ENCODE measurements around the gene AQP5.

Gene AQP5

GRCh38 chr12:49932533-49933130 lies 29.0 kb upstream of the AQP5 start:
- peak; percentile 39 for DNase-seq (ENCODE audit: low spot score)

- no peak for DNase-seq (ENCODE audit: low spot score)
Measured at GRCh38 chr12:49933796-49934195, 27.9 kb upstream of the AQP5 start.

DNA sequence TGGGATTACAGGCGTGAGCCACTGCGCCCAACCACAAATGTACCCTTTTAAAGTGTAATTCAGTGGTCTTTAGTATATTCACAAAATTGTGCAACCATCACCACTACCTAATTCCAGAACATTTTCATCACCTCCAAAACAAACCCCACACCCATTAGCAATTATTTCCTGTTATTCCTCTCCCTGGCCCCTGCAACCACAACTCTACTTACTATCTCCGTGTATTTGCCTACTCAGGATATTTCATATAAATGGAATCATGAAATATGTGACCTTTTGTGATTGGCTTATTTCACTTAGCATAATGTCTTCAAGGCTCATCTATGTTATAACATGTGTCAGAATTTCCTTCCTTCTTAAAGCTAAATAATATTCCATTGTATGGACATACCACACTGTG lies 27.2 kb upstream of the AQP5 start:
- no peak for DNase-seq (ENCODE audit: low spot score)

DNA sequence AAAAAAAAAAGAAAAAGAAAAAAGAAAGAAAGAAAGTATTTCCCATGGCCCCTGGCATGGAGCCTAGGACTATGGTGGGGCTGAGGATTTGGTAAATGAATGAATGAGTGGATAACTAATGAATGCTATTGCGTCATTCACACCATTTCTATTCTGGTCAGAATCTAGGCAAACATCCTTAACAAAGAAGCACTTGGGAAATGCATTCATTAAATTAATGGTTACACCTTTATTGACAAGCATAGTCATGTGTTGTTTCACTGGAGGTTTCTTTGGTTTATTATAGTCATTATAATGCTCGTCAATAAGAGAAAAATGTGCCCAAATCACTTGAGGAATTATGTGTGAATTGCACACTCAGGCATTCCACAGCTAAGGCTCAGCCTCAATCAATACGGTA lies 24.7 kb upstream of the AQP5 start:
- DNase-seq (ENCODE audit: low spot score), result no peak

DNA sequence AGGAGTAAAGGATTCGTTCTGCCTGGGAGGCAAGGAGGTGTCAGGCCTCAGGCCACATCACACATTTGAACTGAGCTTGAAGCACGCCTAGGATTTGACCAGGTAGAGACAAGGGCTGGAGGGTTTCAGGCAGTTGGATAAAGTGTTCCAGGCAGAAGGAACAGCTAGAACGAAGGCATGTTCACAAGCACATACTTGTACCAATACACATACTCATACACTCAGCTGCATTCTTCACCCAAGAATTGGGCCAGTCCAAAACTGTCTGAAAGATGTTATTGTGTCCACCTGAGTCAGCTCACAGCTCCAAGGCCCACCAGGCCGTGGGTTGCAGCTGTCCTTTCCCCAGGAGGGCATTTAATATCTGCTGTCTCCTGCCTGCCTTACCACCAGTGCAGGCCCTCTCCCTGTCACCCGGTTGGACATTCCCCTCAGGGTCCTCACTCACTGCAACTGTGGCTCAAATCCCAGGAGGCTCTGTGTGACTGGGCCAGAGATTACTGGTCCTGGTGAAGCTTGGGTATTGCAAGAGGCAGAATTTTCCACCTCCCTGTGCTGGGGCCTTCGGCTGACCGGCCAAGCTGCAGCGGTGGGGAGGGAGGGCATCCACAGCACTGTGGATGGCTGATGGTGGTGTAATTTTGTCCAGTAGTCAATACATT lies 23.9 kb upstream of the AQP5 start:
- peak; percentile 42 for DNase-seq (ENCODE audit: low spot score)

DNA sequence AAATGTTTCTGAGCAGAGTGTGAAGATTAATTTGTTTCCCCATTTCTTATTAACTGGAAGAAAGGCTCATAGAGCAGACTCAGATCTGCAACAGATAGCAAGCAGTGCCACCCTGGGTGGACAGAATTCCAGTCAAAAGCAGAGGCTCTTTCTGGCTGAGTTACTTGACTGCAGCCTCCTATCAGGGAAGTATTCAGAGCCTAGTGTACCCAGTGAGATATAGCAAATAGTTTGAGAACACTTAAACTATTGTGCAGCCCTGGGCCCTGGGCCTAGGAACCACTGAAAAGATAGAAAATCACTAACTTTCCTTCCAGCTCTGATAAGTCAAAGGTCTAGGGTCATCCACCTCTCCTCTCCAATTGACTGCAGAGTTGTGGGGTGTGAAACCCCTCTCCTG lies 22.4 kb upstream of the AQP5 start:
- DNase-seq (ENCODE audit: low spot score), result no peak

- DNase-seq (ENCODE audit: low spot score), result peak; percentile 40
Measured at GRCh38 chr12:49939707-49940106, 22.0 kb upstream of the AQP5 start.

DNA sequence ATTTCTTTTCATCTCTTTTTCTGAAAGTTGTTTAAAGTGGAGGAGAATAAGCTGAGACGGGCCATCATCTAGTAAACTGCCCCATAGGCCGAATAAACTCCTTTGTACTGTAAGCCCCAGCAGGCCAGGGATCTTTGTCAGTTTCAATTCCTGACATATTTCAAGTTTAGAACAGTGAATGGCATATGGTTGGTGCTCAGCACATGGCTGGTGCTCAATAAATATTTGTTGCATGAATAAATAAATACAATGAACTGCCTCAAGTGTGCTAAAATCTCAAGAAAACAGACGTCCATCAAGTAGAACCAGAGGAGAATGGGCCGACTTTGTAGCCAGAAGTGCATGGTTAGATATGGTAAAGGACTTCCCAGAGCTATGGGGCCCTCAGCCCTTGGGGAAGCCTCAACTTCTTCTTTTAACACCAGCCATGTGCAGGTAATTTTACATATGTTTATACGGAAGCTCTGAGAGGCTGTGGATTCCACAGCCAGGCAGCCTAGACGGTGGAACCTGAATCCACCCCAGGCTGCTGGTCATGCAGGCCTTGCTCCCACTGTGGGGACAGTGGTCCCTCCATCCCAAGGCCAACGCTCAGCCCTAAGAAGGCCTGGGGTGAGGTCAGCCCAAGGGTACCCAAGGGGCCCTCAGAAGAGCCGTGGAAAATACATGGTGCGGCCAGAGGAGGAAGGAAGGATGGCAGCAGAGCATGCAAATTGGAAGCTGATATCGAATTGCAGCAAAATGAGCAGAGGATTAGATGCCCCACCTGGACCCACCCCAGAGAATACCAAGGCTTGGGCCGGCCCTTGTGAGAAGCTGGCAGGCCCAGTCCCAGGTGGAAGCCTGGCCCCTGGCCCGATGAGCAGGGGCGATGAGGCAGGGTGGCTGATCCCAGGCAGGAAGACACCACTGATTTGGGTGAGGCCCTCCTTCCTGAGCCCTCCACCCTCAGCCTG lies 19.8 kb upstream of the AQP5 start:
- no peak for DNase-seq (ENCODE audit: low spot score)

- DNase-seq (ENCODE audit: low spot score), result no peak
Measured at GRCh38 chr12:49942512-49942893, 19.2 kb upstream of the AQP5 start.

GRCh38 chr12:49942921-49943624 lies 18.6 kb upstream of the AQP5 start:
- no peak for DNase-seq (ENCODE audit: low spot score)

DNA sequence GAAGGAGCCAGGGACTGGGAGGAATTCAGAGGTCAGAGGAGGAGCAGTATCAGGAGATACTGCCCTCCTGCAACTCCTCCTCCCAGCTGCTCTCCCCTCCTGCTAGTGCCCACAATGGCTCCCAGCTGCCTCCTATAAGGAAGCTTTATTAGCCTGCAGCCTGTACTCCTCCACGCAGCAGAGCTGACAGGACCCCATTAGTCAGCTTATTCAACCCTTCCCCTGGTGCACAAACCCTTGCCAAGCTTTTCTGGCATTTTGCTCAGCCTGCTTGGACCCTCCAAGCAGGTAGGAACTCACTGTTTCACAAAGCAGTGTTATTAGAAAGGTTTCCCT lies 18.1 kb upstream of the AQP5 start:
- DNase-seq (ENCODE audit: low spot score), result no peak

DNA sequence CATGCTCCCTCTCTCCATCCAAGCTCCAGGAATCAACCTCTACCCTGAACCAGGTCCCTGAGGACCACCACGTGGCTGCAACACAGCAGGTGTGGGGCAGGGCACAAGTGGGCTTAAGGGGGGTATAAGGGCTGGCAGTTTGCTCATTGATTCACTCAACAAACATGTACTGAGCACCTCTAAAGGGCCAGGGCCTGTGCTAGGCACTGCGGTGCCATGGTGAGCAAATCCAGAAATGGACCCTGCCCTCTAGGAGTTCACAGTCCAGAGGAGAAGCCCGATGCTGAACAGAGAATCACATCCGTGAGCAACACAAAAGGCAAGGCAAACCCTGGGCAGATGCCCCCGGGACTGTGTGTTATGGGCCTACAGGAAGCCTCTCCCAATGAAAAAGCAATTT lies 17.6 kb upstream of the AQP5 start:
- DNase-seq (ENCODE audit: low spot score), result no peak

GRCh38 chr12:49944718-49945117 lies 17.0 kb upstream of the AQP5 start:
- no peak for DNase-seq (ENCODE audit: low spot score)

GRCh38 chr12:49945394-49946080 lies 16.1 kb upstream of the AQP5 start:
- peak; percentile 95 for DNase-seq (ENCODE audit: low spot score)

- no peak for DNase-seq (ENCODE audit: low spot score)
Measured at GRCh38 chr12:49946086-49946485, 15.6 kb upstream of the AQP5 start.

DNA sequence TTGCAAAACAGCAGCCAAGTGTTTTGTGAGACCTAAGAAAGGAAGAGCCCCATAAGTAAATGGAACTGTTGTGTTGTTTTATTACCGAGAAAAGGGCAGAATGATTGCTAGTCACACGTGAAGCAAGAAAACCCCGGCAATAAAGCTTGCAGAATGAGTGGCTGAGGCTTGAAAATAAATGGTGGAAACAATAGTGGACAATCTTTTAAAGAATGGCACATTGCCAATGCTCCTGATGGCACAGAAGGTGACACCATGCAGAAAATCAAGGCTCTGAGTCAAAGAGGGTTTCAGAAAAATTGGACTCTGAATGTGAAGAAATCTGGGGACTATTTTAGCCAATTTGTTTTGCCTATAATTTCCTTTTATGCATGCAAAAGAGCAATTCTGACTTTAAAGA lies 15.2 kb upstream of the AQP5 start:
- DNase-seq (ENCODE audit: low spot score), result no peak

DNA sequence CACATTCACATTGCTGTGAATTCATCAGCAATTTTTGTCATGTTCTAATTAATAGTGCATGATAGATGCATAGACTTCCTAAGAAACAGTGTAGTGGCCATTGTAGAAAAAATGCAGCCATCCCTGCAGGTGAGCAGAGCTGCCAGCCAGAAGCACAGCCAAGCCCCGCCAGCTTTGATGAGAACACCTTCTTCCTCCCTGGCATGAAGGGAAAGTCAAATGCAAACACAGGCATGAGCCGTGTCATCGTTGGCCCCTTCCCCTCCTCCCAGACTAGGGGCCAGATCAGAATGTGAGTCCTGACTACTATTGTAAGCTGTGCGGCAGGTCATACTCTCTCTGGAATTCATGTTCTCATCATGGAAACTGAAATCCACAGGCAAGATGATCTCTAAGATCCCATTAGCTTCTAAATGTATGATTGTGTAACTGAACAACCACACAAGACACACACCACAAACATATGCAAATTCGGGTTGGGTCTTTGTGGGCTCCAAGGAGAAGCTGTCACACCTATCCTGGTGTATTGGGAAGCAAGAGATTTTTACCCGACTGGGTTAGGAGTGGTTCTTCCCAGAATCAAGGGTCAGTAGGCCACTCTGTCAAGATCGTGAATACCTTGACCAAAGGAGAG lies 14.0 kb upstream of the AQP5 start:
- DNase-seq (ENCODE audit: low spot score), result no peak

GRCh38 chr12:49948866-49949845 lies 12.5 kb upstream of the AQP5 start:
- no peak for DNase-seq (ENCODE audit: low spot score)

DNA sequence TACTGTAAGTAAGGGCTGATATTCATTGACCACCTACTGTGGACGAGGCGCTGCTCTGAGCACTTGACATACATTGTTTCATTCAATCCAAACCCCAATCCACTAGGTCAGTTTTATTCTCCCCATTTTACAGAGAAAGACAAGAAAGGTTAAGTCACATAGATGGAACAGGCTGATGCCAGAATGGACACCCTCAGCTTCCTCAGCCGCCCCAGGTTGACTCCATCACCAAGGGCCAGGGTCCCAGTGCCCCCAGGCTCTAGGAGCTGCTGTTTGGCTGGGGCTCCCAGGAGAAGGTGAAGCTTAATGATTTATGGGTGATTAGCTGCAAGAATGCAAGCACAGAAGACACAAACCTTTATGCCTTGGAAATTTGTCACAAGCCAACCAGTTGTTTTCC lies 11.8 kb upstream of the AQP5 start:
- DNase-seq (ENCODE audit: low spot score), result no peak

Data from ecto neural progenitor cell (in vitro differentiated cells).